Neural cell (in vitro differentiated cells): ENCODE measurements around the gene KIZ. TPM values are rescaled to one million over a fixed set of nuclear protein-coding genes. Genes with fewer than 3 reads are reported as not detected.

Experiments used
- H2AFZ ChIP-seq: fragments of 200-600, 300-800 bp; sonication (generic), shearing (Covaris generic); 2 replicates; pipeline ENCODE4 v1.6.0; 2014; ENCODE audit warnings: low read depth, mild to moderate bottlenecking, antibody characterized with exemption, low read length, moderate library complexity
- H3F3A ChIP-seq: fragments of 200-600 bp; shearing (Covaris generic); 2 replicates; pipeline ENCODE4 v1.6.1; 2016; ENCODE audit warnings: mild to moderate bottlenecking, moderate library complexity, mixed read lengths, antibody characterized with exemption, low read length; ENCODE audit not compliant: insufficient read depth, poor library complexity, severe bottlenecking
- H3K27ac ChIP-seq: fragments of 200-600, 300-800 bp; sonication (generic), shearing (Covaris generic); 2 replicates; pipeline ENCODE4 v1.5.1; 2014; ENCODE audit warnings: mild to moderate bottlenecking, low read length, moderate library complexity
- H3K27me3 ChIP-seq: fragments of 300-800, 200-600 bp; sonication (generic), shearing (Covaris generic); 2 replicates; pipeline ENCODE4 v1.6.0; 2014; ENCODE audit warnings: mild to moderate bottlenecking, low read depth, low read length, moderate library complexity; ENCODE audit not compliant: insufficient read depth
- H3K36me3 ChIP-seq: fragments of 300-800, 200-600 bp; sonication (generic), shearing (Covaris generic); 2 replicates; pipeline ENCODE4 v1.5.1; 2014; ENCODE audit warnings: mild to moderate bottlenecking, antibody characterized with exemption, low read length, moderate library complexity; ENCODE audit not compliant: insufficient read depth
- H3K4me2 ChIP-seq: fragments of 300-800, 200-600 bp; sonication (generic), shearing (Covaris generic); 2 replicates; pipeline ENCODE4 v1.6.0; 2014; ENCODE audit warnings: mild to moderate bottlenecking, low read length
- H3K4me3 ChIP-seq: fragments of 300-800, 200-600 bp; sonication (generic), shearing (Covaris generic); 2 replicates; pipeline ENCODE4 v1.5.1; 2014; ENCODE audit warnings: mild to moderate bottlenecking, low read length, moderate library complexity
- H3K79me2 ChIP-seq: fragments of 200-600 bp; shearing (Covaris generic); replicated peaks from 2 replicates; pipeline ENCODE4 v1.6.0; 2014; ENCODE audit warnings: mild to moderate bottlenecking, low read length, moderate library complexity; ENCODE audit not compliant: insufficient read depth
- H3K9ac ChIP-seq: fragments of 300-800, 200-600 bp; sonication (generic), shearing (Covaris generic); 2 replicates; pipeline ENCODE4 v1.6.1; 2016; ENCODE audit warnings: mild to moderate bottlenecking, low read length, mixed read lengths
- H3K9me2 ChIP-seq: fragments of 200-600 bp; shearing (Covaris generic); 2 replicates; pipeline ENCODE4 v1.6.1; 2016; ENCODE audit warnings: mild to moderate bottlenecking, low read length, mixed read lengths; ENCODE audit not compliant: insufficient read depth
- H3K9me3 ChIP-seq: fragments of 200-600, 300-800 bp; sonication (generic), shearing (Covaris generic); 2 replicates; pipeline ENCODE4 v1.6.1; 2016; ENCODE audit warnings: mild to moderate bottlenecking, mixed run types, low read length, moderate library complexity, mixed read lengths
- H4K20me1 ChIP-seq: fragments of 200-600 bp; shearing (Covaris generic); 2 replicates; pipeline ENCODE4 v1.6.1; 2016; ENCODE audit warnings: mild to moderate bottlenecking, mixed run types; ENCODE audit not compliant: insufficient read depth
- EP300 ChIP-seq: fragments of 450-650 bp; conservative IDR thresholded peaks from 2 replicates; pipeline ENCODE4 v1.6.1; 2014; ENCODE audit warnings: antibody characterized with exemption, mild to moderate bottlenecking, moderate library complexity; ENCODE audit not compliant: poor library complexity, severe bottlenecking
- EZH2 ChIP-seq: fragments of 200-600, 300-800 bp; shearing (Covaris generic), sonication (generic); IDR thresholded peaks from 2 replicates; pipeline ENCODE4 v1.6.1; 2014; ENCODE audit warnings: antibody characterized with exemption, low read length, borderline replicate concordance, mild to moderate bottlenecking; ENCODE audit not compliant: insufficient read depth, poor library complexity, severe bottlenecking
- MXI1 ChIP-seq: fragments of 450-650 bp; conservative IDR thresholded peaks from 2 replicates; pipeline ENCODE4 v1.6.1; 2014; ENCODE audit warnings: antibody characterized with exemption, mild to moderate bottlenecking; ENCODE audit not compliant: poor library complexity, severe bottlenecking
- POLR2AphosphoS5 ChIP-seq: IDR thresholded peaks from 2 replicates; pipeline ENCODE4 v1.6.1; 2012
- RAD21 ChIP-seq: fragments of 450-650 bp; conservative IDR thresholded peaks from 2 replicates; pipeline ENCODE4 v1.6.1; 2014; ENCODE audit warnings: antibody characterized with exemption, mild to moderate bottlenecking, moderate library complexity
- SMC3 ChIP-seq: fragments of 450-650 bp; conservative IDR thresholded peaks from 2 replicates; pipeline ENCODE4 v1.6.1; 2014; ENCODE audit warnings: antibody characterized with exemption, mild to moderate bottlenecking, moderate library complexity; ENCODE audit not compliant: poor library complexity
- TAF1 ChIP-seq: IDR thresholded peaks from 2 replicates; pipeline ENCODE4 v1.6.1; 2012; ENCODE audit warnings: low read depth
- polyA plus RNA-seq: library from polyadenylated mRNA; depleted of rRNA; stranded (reverse); fragments of >200 nt; gene quantifications from 2 replicates; pipeline ENCODE4 v1.2.3, GENCODE V29; 2014
- TF ChIP-seq, protein P1 (sequence below): IDR thresholded peaks from 2 replicates; pipeline ENCODE4 v1.6.1; 2012; ENCODE audit warnings: borderline replicate concordance
- TF ChIP-seq, protein P2 (sequence below): fragments of 450-650 bp; IDR thresholded peaks from 2 replicates; pipeline ENCODE4 v1.5.1; 2014; ENCODE audit warnings: antibody characterized with exemption, mild to moderate bottlenecking, moderate library complexity; ENCODE audit not compliant: poor library complexity, severe bottlenecking

Gene KIZ
- polyA plus RNA-seq, 1 donor from 2014 or later: 3.6 TPM

DNA sequence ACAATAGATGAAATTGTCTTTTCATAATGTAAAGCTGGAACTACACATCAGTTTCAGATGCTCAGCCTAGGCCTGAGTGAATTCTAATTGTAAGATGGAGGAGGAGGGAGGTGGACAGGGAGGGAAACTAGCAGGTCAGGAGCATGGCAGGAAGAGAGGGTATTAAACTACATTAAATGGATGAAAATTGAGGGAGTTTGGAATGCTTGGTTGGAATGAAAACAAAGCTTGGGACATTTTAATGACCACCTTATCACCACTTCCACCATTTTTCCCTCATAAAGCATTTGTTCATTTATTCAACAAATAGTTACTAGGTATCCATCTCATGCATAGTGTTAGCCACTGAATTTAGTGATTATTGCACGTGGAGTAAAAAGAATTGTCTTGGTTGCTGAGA is 65.0 kb downstream of the KIZ start:
- H3K4me3 ChIP-seq: no peak overlapping the region
- TF ChIP-seq EP300: no peak
- TF ChIP-seq, protein P1, sequence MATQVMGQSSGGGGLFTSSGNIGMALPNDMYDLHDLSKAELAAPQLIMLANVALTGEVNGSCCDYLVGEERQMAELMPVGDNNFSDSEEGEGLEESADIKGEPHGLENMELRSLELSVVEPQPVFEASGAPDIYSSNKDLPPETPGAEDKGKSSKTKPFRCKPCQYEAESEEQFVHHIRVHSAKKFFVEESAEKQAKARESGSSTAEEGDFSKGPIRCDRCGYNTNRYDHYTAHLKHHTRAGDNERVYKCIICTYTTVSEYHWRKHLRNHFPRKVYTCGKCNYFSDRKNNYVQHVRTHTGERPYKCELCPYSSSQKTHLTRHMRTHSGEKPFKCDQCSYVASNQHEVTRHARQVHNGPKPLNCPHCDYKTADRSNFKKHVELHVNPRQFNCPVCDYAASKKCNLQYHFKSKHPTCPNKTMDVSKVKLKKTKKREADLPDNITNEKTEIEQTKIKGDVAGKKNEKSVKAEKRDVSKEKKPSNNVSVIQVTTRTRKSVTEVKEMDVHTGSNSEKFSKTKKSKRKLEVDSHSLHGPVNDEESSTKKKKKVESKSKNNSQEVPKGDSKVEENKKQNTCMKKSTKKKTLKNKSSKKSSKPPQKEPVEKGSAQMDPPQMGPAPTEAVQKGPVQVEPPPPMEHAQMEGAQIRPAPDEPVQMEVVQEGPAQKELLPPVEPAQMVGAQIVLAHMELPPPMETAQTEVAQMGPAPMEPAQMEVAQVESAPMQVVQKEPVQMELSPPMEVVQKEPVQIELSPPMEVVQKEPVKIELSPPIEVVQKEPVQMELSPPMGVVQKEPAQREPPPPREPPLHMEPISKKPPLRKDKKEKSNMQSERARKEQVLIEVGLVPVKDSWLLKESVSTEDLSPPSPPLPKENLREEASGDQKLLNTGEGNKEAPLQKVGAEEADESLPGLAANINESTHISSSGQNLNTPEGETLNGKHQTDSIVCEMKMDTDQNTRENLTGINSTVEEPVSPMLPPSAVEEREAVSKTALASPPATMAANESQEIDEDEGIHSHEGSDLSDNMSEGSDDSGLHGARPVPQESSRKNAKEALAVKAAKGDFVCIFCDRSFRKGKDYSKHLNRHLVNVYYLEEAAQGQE: no peak
- peaks cover 71% of the 10 kb centered on the region for H3K27me3 ChIP-seq
- H3K9ac ChIP-seq: no peak overlapping the region
- H2AFZ ChIP-seq: no peak overlapping the region
- no peaks in the 10 kb centered on the region for H3F3A ChIP-seq
- no peaks in the 10 kb centered on the region for H3K36me3 ChIP-seq
- no peaks in the 10 kb centered on the region for H4K20me1 ChIP-seq
- no peak overlapping the region for H3K27ac ChIP-seq
- no peaks in the 10 kb centered on the region for H3K9me2 ChIP-seq
- H3K9me3 ChIP-seq: no peaks in the 10 kb centered on the region
- H3K79me2 ChIP-seq: no peaks in the 10 kb centered on the region
- no peak overlapping the region for H3K4me2 ChIP-seq

DNA sequence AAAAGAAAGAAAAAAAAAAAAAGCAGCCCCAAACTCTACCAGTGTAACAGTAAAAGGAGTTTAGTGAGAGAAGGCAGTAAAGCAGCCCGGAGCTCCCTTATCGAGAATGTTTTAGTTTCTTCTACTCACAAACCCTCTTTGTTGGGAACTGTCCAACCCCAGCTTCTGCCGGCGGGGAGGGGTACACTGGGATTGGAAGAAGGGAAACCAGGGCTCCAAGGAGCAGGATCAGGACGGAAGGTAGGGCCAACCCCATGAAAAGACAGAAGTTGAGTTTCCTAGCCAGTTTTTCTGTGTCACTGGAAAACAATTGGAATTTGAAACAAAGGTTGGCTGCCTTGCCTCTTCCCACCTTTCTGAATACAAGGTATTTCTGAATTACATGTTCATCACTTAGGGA is 66.0 kb downstream of the KIZ start:
- no peak overlapping the region for H3K4me3 ChIP-seq
- H3K9ac ChIP-seq: no peak overlapping the region
- TF ChIP-seq, protein P2, sequence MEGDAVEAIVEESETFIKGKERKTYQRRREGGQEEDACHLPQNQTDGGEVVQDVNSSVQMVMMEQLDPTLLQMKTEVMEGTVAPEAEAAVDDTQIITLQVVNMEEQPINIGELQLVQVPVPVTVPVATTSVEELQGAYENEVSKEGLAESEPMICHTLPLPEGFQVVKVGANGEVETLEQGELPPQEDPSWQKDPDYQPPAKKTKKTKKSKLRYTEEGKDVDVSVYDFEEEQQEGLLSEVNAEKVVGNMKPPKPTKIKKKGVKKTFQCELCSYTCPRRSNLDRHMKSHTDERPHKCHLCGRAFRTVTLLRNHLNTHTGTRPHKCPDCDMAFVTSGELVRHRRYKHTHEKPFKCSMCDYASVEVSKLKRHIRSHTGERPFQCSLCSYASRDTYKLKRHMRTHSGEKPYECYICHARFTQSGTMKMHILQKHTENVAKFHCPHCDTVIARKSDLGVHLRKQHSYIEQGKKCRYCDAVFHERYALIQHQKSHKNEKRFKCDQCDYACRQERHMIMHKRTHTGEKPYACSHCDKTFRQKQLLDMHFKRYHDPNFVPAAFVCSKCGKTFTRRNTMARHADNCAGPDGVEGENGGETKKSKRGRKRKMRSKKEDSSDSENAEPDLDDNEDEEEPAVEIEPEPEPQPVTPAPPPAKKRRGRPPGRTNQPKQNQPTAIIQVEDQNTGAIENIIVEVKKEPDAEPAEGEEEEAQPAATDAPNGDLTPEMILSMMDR: no peak
- TF ChIP-seq RAD21: no peak
- TF ChIP-seq, protein P1: no peak
- TF ChIP-seq TAF1: no peak
- no peak for TF ChIP-seq SMC3
- no peak for TF ChIP-seq EP300
- no peak for TF ChIP-seq POLR2AphosphoS5
- TF ChIP-seq EZH2: no peak
- no peak for TF ChIP-seq MXI1
- H2AFZ ChIP-seq: no peak overlapping the region
- peaks cover 80% of the 10 kb centered on the region for H3K27me3 ChIP-seq
- no peaks in the 10 kb centered on the region for H4K20me1 ChIP-seq
- H3K9me3 ChIP-seq: no peaks in the 10 kb centered on the region
- no peaks in the 10 kb centered on the region for H3F3A ChIP-seq
- no peak overlapping the region for H3K27ac ChIP-seq
- no peak overlapping the region for H3K4me2 ChIP-seq
- no peaks in the 10 kb centered on the region for H3K36me3 ChIP-seq
- H3K79me2 ChIP-seq: no peaks in the 10 kb centered on the region
- no peaks in the 10 kb centered on the region for H3K9me2 ChIP-seq
